GM19372 (cell line): Measurements from ENCODE around the gene SAFB.

Experiments used
- ATAC-seq: cut with Tn5 transposase; IDR thresholded peaks from one replicate; pipeline ENCODE4 v1.9.1; 2021; ENCODE audit warnings: mild to moderate bottlenecking, low read depth, moderate library complexity; ENCODE audit not compliant: unreplicated experiment

Gene SAFB

DNA sequence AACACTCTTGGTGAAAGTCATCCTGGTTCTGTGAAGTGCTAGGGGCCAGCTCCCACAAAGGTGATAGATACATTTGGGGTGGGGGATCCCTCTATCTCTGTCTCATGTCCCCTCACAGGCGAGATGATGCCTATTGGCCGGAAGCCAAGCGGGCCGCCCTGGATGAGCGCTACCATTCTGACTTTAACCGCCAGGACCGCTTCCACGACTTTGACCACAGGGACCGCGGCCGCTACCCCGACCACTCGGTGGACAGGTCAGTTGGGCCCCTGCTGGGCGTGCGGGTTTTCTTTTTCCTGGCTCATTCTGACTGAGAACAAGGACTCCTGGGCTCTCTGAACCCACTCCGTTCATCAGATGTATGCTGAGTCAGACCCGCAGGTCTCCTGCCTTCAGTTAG, 41.0 kb downstream of the SAFB start:
- ATAC-seq = no peak

DNA sequence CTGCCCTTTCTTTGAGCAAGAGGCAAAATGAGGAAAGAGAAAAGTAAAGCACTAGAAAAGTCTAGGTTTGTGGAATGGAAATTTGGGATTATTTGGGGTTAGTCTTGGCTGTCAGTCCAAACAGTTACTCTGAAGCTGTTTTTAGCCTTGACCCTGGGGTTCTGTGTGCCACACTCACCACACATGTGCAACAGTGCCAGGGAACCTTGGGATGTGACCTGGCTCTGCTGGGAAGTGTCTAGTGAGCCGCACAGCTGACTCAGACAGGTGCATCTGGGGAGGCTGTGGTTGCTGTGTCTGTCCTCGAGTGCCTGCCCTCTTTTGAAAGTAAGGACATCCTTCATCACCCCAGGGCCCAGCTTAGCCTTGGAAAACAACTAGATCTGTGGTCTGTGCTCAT, 41.6 kb downstream of the SAFB start:
- no peak for ATAC-seq

DNA sequence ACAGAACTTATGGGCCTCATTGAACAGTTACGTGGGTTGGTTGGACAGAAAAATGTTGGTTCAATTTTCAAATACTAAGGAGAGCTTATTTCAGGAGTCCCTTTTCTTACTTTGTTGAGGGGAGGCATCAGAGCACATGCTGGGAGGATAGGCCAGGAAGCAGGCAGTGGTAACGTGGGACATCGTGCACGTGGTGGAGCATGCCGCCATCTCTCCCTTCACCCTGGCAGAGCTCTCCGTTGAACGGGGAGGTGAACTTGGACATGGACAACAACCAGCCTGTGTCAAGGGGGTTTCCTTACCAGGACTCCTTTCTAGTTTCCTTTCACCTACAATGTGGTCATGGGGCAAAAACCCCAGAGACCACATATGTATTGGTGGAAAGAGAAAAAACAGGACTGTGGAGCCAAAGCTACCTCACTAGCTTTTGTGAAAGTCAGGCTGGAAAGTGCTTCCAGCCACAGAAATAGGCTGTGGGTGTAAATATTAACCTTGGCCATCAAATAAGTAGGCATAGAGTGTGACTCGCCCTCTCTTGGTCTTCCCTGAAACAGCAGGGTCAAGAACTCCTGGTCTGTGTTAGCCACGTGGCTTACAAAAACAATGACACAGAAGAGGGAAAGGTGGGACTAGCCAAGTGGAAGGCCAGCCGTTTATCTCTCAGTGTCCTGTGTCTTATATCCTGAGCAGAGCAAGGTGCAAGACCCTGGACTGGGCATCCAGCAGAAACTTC, 43.1 kb downstream of the SAFB start:
- ATAC-seq = no peak

DNA sequence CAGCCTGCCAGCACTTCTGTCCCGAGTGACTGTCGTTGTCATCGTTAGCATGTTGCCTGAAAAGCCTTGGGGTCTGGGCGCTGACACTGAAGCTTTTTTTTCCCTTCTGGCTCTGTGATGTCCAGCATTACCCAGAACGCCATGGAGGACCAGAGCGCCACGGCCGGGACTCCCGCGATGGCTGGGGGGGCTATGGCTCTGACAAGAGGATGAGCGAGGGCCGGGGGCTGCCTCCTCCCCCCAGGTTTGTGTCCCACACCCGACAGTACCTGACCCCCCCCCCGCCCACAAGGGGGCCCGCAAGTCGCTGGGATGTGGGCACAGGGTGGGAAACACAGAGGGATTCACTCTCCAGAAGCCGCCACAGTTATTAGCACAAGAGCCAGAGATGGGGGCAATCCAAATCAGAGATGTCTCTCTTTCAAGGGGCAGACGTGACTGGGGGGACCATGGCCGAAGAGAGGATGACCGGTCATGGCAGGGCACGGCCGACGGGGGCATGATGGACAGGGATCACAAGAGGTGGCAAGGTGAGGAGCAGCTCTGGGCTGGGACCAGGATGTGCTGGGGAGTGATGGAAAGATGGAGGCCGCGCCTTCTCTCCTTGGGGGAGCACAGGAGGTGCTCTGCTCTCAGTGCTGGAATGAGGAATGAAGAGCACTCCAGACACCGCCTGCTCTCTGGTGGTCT, 44.2 kb downstream of the SAFB start:
- ATAC-seq = no peak

DNA sequence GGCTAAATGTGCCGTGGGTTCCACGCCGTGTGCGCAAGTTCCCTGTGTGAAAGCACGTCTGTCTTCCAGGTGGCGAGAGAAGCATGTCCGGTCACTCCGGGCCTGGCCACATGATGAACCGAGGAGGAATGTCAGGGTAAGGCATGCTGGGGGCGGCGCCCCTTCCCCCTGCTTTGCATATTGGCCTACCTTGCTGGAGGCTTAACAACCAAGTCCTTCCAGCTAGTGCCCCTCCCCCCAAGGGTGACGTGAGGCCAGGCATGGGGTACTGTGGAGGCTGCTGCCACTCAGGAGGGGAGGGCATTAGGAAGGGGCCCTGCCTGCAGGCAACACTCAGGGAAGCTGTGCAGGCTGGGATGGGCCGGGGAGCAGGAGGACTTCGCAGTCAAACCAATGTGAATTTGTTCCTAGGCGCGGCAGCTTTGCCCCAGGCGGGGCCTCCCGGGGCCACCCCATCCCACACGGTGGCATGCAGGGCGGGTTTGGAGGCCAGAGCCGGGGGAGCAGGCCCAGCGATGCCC, 44.9 kb downstream of the SAFB start:
- ATAC-seq = no peak

DNA sequence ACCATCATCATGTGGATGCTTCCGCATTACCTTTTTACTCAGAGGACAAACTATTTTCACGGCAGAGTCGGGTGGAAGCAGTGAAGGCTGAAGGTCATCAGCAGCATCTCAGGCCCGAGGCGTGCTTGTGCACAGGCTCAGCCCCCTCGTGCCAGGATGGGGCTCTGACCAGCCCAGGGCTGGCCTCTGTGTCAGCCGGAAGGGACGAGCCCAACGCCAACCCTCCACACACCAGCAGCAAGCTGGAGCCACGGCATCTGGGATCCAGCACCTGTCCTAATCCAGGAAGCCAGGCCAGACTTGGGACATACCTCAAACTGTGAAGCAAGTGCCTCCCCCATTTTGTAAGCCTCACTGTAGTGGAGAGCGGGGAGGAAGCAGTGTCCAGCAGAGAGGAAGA, 46.3 kb downstream of the SAFB start:
- no peak for ATAC-seq

DNA sequence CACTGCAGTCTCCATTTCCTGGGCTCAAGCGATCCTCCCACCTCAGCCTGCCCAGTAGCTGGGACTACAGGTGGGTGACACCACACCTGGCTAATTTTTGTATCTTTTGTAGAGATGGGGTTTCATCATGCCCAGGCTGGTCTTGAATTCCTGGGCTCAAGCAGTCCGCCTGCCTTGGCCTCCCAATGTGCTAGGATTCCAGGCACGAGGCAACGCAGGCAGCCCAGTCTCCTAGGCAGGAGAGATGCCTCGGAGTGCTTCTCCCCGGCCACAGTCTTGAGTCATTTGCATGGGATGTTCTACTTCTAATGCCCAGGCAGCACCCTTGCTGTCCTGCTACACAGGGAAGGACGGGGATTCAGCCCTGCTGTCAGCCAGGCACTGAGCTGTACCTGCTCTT, 48.7 kb downstream of the SAFB start:
- ATAC-seq = no peak

DNA sequence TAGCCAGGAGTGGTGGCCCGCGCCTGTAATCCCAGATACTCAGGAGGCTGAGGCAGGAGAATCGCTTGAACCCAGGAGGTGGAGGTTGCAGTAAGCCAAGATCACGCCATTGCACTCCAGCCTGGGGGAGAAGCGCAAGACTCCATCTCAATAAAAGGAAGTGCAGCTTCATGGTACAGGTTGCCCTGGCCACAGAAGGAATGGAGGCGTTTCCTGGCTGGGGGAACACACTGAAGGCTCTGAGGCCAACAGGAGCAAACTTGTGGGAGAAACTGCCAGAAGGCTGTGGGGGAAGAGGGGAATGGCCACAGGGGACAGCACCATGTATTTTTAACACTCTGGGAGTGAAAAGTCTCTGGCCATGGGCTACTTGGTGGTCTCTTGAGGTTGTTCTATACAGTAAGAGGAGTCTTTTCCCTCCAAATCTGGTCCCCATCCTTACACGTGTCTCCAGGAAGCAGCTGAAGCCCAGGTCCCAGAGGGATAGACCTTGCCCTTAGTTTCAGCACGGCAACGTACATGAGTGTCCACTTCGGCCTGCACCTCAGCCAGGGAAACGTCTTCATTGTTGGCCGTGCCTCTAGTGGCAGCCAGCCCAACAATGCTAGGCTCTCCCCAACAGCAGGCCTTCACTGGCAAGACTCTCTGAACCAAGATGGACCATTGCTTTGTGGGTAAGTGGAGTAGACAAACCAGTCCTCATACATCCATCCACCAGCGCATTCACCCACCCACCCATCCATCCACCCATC, 50.0 kb downstream of the SAFB start:
- no peak for ATAC-seq

DNA sequence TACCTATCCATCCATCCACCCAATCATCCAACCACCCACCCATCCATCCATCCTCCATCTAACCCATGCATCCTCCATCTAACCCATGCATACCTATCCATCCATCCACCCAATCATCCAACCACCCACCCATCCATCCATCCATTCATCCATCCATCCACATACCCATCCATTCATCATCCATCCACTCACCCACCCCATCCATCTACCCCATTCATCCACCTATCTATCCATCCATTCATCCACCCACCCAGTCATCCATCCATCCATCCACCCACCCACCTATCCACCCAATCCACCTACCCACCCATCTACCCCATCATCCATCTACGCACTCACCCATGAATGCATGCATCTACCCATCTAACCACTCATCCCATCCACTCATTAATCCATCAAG, 50.9 kb downstream of the SAFB start:
- ATAC-seq = no peak

DNA sequence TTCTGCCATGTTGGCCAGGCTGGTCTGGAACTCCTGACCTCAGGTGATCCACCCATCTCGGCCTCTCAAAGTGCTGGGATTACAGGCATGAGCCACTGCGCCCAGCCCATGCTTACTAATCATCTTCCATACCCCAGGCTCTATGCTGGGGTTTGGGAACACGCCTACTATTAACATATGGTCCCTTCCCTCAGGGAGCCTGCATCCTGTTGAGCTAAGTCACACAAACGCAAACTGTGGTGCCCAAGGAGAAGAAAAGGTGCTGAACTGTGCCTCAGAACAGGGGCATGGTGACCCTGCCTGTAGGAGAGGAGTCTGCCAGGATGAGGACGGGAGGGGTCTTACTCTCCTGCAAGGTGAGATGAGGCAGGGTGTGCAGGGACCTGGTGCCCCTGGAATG, 51.8 kb downstream of the SAFB start:
- no peak for ATAC-seq

DNA sequence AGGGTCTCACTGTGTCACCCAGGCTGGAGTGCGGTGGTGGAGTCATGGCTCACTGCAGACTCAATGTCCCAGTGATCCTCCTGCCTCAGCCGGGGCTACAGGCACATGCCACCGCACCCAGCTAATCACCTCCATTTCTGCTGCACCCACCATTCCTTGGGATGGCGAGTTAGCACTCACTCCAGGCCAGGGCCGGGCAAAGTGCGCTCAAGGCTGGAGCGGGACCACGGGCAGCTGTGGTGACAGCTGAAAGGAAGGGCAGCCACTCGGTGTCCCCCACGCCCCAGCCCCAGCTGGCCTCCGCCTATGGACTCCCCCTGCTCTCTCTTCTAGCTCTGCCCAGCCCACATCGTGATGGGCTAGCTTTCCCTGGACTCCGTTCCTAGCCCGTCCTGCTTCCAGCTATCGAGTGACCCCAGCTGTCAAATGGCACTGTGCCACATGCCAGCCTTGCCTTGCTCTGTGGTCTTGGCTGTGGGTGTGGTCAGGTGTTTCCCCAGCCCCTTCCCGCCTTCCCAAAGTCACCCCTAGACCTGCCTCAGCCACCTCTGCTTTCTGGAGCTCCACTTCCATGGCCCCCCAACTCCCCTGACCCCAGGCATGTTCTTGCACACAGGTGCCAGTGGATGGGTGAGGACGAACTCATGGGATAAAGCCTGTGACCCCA, 53.4 kb downstream of the SAFB start:
- ATAC-seq = no peak

DNA sequence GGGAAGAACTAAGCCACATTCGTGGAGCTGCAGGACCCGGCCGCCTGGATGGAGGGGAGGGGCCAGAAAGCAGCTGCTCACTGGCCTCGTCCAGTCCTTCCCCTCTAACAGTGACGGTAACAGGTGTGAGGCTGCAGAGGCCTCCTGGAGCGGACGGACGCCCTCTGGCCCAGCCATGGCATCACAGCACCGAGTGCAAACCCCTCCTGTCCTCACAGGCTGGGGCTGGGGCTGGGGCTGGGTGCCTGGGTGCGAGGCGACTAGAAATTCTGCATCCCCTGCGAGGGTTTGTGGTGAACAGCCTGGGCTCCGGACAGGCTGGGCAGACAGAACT, 53.9 kb downstream of the SAFB start:
- no peak for ATAC-seq

DNA sequence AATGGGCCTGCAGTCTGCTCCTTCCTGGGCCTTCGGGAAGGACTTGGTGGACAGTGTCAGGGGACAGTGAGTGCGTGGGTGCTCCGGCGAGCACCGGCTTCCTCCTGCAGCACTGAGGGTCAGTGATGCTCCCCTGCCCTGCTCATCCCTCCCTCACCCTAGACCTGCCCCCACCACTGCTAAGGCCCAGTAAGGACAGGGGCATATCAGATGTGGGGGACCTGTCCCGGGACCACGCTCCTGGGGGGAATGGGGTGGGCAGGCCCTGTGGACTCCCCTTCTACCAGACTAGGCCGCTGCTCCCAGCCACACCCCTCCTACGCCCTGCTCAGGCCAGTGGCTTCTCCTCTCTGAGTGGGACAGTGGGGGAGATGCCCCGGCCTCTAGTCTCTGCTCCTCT, 54.3 kb downstream of the SAFB start:
- no peak for ATAC-seq

DNA sequence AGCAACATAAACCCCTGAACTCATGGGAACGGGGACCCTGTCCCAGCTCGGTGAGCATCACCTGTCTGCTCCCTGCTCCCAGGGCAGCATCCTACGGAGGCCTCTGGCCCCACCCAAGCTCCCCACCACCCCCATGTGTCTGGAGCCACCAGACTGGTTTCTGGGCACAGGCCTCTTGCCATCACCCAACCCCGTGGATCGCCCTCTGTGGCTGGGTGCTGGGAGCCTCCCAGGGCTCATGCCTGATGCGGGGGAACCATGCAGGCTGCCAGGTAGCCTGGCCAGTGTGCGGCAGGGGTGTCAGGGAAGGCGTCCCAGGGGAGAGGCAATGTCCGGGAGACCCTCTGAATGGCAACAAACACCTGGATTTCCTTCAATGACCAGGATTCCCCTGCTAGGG, 54.7 kb downstream of the SAFB start:
- no peak for ATAC-seq

DNA sequence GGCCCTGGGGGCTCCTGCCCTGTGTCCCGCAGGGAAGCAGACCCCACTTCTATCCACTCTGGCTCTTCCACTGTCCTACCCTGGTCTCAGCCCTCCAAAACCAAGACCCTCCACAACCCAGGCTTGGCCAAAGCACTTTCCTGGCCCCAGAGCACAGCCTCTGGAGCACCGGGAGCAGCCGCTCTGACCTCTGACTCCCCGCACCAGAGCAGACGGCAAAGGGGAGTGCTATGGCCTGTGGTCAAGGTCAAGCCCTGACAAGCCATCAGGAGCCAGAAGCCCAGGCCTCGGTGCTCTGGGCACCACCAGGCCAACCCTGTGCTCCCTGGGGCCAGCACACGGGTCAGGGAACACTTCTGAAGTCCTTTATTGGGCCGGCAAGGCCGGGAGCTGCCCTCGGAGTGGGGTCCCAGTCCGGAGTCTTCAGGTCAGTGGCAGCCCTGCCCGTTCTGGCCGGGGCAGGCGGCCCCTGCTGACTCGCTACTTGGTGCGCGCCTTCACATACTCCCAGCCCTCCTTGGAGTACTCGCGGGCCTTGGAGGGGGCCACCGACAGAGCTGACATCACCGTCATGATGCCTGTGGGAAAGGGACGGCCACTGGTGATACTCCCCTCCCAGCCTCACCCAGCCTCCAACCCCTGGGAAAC, 55.3 kb downstream of the SAFB start:
- ATAC-seq = no peak

DNA sequence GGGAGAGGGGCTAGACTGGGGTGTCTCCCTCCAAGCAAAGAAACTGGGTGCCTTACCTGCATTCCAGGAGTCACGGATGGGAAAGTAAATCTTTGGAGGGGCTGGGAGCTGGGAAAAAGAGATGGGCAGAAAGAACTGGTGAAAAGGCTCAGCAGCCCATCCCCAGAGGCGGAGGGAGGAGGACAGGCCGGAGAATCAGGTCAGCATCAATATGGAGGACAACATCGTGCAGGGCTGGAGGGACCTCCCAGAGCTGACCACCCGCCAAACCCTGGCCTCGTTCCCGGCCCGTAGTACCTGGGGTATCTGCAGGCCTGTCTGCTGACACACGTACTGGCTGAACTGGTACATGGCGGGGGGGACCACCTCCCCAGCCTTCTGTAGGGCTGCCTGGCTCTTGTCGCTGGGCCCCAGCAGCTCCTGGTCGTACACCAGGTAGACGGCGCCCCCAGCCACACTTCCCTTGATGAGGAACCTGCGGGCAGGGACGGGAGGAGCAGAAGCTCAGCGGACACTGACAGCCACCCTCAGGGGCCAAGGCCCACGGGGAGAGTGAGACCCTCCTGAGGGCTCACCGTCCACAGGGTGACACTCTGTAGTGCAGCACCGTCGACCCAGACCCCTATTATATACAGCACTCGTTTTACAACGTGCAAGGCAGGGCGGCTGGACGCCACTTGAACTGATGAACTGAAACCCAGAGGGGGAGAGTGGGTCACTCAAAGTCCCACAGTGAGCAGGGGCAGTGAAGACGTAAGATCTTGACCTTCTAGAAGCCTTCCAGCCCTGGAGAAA, 56.6 kb downstream of the SAFB start:
- no peak for ATAC-seq

DNA sequence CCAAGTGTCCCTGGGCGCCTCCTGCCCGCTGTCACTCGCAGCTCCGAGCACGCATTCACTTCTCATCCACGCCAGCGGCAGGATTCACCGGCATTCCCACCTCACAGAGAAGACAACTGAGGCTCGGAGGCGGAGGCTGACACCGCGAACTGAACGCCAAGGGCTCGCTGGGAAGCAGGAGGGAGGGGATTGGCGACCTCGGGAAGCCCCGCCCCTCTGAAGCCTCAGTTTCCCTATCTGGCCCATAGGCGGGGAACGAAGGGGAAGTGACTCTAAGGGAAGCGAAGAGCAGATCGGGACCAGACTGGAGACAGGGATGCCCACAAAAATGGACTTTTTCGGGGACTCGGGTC, 57.2 kb downstream of the SAFB start:
- peak; percentile 1 for ATAC-seq

DNA sequence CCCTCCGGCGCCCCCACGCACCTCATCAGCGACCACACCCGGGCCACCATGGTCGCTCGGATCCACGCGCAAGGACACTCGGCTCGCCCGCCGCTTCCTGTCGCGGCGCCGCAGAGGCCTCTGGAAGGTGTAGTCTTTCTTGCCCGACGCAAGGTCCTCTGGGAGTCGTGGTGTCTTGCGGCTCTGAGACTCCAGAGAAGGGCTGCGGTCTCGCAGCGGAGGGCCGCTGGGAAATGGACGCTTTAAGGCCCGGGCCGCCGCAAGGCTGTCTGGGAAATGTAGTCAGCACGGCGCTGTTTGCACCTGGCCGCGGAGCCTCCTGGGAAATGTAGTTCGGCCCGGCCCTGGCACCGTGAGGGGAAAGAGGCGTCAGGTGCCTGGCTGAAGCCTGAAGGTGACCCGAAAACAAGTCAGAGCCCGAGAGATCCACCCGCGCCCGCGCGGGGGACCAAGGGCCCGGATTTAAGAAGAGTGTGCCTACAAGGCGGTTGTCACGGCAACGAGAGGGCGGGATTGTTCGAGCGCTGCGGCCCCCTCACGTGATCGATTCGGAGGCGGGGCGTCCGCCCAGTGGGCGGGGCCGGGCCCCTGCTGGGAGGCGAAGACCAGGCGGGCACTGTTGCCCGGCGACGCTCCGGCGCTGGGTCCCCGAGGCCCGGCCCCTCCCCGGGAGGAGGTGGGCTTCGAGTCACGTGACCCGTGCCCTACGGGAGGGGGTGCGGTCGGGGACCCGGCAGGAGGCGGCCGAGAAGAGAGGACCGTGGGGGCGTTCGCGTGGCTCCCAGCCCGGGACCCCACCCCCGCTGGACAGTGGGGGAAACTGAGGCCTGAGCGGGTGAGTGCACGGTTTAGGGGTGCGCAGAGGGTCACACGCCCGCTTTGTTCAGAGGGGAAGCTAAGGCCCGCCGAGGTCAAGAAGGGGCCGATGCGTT, 57.8 kb downstream of the SAFB start, which contains the start of the genes HSD11B1L and MICOS13:
TSS of gene HSD11B1L (plus strand) at position 591 of the 932 bp plus-strand sequence. CDS start 3,806 bp downstream, outside the sequence.
TSS of gene MICOS13 (minus strand) at position 80 of the 932 bp plus-strand sequence. CDS start at position 50, 30 bp downstream.
- ATAC-seq = peak; percentile 82
